GM19468 (cell line): ENCODE measurements around the gene EIF3F.

Experiments
- ATAC-seq: cut with Tn5 transposase; IDR thresholded peaks from one replicate; pipeline ENCODE4 v1.9.1; 2021; ENCODE audit warnings: mild to moderate bottlenecking, moderate library complexity, moderate number of reproducible peaks; ENCODE audit not compliant: unreplicated experiment; ENCODE audit errors: extremely low read depth

The EIF3F gene

GRCh38 chr11:7986768-7987559 lies at the start of gene EIF3F:
Gene EIF3F, plus strand, starts transcription at chr11:7987337. Its CDS starts 16 bp downstream, at chr11:7987353.
- peak; percentile 96 for ATAC-seq

GRCh38 chr11:7941146-7941545 lies 46.0 kb upstream of the EIF3F start:
- ATAC-seq = no peak

DNA sequence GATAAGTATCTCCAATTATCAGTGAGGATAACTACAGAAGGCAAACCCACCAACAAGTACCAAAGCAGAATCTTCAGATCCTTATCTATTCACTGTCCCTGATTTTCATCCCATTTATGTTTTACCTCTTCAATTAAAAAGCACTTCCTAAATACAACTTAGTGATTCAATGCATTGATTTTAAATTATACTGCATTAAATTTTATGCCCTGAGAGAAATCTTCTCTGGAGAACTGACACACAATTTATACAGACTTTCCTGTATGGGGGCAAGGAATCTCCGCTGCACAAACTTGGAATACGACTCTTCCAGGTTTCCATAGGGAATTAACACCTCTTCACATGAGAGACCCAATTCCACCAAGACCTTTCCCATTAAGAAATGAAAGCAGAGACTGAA lies 45.5 kb upstream of the EIF3F start, which contains the start of gene OR10A3:
Gene OR10A3 (minus strand): TSS at position 101 of the 400 bp plus-strand sequence. CDS start 2,188 bp downstream, outside the sequence.
- ATAC-seq = no peak

GRCh38 chr11:7944123-7944522 lies 43.0 kb upstream of the EIF3F start:
- ATAC-seq = no peak

GRCh38 chr11:7949934-7950333 lies 37.2 kb upstream of the EIF3F start:
- ATAC-seq = no peak

DNA sequence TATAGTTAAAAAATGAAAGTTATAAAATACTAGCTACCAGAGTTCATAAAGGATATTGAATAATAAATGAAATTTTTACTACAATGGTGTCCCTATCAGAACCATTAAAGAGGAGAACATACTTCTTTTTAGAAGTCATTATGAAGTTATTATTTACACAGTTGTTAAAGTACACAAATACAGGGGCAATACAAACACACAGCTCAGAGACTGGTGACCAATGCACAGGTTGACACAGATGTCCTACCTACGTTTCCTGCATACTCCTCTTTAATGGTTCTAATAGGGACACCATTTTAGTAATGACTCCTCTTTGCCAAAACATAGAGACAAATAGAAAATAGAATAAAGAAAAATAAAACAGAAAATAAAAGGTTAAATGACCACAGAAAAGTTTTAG lies 31.9 kb upstream of the EIF3F start:
- ATAC-seq = no peak

DNA sequence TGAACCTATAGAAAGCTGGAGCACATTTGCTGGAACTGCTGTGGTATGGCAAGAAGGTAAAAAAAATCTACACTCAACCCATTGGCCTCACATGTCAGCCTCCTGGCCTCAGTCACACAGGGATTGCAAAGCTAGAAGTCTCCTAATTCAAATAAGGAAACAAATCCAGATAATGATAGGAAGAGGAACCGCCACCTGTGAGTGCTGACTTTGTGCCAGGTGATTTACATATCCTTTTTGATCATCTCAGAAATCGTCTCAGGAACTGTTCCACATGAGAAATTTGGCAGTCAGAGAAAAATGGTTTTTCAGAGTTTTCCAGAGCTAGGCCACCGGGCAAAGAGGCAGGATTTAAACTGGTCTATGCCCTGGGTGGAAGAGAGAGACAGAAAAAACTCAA lies 22.9 kb upstream of the EIF3F start:
- no peak for ATAC-seq

GRCh38 chr11:7964873-7965272 lies 22.3 kb upstream of the EIF3F start:
- no peak for ATAC-seq

DNA sequence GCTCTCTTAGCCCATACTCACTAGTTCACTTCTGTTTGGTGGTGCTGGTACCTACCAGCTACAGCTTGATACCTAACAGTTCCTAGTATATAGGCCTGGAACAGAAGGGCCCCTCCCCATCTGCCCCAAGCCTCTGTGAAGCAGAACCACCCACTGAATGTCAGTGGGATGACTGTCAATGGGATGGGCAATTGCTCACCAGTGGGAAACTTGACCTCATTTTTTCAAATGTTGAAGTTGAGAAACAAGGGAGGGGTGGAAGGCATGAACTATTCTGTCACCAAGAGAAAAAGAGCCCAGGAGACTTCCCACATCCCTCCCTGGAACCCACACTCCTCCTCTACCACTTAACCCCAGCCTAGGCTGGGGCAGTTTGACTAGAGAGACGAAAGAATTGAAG lies 21.8 kb upstream of the EIF3F start, which contains the start of gene NLRP10:
Gene NLRP10 (minus strand): TSS at position 62 of the 400 bp plus-strand sequence. CDS start 1,952 bp downstream, outside the sequence.
- no peak for ATAC-seq

GRCh38 chr11:7967097-7967496 lies 20.0 kb upstream of the EIF3F start:
- ATAC-seq = no peak

GRCh38 chr11:7967826-7968225 lies 19.3 kb upstream of the EIF3F start:
- no peak for ATAC-seq

DNA sequence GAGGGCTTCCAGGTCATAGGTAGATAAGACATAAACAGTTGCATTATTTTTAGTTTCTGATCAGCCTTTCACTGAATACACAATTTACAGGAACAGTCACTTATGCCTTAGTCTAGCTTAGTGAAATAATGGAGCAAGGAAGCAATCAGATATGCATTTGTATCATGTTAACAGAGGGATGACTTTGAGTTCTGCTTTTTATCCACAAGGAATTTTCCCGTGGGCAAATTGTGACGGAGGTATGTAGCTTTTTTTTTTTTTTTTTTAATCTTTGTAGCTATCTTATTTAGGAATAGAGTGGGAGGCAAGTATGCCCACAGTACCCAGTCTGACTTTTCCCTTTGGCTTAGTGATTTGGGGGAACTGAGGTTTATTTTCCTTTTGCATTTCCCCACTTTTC lies 18.5 kb upstream of the EIF3F start:
- no peak for ATAC-seq

DNA sequence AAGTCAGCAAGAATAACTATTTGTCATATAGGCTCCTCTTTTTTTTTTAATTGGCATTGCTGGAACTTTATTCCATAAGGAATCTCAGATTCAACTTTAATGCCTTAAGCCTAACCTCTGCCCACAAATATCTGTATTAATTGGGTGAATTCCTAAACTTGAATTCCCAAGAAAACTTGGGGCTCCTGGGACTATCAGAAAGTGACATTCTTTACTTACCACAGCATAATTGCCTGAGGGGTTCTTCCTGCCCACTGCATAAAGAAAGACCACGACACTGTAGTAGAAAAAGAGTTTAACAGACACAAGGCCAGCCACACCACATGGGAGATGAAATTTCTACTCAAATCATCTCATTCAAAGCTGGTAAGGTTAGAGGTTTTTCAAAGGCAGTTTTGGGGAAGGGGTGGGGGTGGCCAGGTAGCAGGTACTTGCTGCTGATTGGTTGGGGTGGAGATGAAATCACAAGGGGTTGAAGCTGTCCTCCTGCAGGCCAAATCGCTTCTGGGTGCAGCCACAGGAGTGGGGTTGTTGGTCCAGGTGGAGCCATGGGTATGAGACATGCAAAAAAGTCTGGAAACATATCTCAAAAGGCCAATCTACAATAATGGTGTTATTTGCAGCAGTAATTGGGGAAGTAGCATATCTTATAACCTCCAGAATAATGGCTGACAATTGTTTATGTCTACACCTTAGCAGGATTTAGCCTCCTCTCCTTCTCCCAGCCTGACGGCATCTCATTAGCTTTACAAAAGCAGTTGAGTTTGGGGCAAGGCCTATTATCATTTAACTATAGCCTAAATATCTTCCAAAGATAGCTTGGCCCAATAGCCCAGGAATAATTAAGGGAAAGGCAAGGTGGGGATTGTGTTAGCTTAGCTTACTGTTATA lies 17.1 kb upstream of the EIF3F start:
- ATAC-seq = no peak

GRCh38 chr11:7971846-7972245 lies 15.3 kb upstream of the EIF3F start:
- no peak for ATAC-seq

GRCh38 chr11:7973011-7973410 lies 14.1 kb upstream of the EIF3F start:
- no peak for ATAC-seq

GRCh38 chr11:7974668-7975067 lies 12.5 kb upstream of the EIF3F start:
- ATAC-seq = no peak

- no peak for ATAC-seq
Measured at GRCh38 chr11:7977232-7977917, 9.8 kb upstream of the EIF3F start.

DNA sequence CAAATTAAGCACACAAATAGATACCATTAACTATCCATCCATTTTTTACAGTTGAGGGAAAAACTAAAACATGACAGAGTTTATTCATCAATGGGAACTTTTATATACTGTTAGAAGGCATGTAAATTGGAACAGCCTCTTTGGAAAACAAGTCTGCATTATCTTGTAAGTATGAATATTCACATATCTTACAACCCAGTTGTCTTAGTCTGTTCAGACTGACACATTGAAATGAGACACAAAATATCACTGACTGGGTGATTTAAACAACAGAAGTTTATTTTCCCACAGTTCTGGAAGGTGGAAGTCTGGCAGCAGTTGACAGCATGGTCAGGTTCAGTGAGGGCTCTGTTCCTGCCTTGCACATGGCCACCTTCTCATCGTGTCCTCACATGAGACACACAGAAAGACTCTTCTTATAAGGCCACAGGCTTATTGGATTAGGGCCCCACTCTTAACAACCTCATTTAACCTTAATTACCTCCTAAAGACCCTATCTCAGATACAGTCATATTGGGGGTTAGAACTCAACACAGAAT lies 5.4 kb upstream of the EIF3F start:
- no peak for ATAC-seq

DNA sequence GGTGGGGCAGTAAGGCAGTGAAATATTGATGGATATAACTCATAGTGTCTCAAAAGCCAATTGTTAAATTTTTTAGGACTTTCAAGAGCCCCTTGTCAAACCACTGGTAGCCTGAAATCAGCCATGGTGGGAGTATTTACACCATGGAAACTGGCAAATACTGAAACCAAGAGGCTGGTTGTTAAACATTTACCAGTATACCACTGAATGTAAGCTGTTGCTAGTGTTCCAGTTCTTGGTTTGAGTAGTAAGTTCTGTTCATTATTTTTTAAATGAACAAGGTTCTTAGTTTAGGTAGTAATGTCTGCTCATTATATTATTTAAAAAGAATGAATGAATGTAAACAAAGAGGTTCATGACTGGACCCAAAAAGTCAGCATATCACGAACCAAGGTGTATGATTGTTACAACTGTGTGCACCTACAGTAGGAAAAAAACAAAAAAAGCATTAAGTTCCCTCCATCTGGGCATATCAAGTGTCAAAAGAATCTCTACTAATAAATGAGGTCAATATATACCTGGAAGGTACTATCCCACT lies 4.5 kb upstream of the EIF3F start:
- no peak for ATAC-seq
